NCI-H774 (cell line): ENCODE measurements around the gene ARHGAP26.
"Not testable (repeated sequence)": the region's sequence is repeated elsewhere in the genome, so short reads cannot be mapped to it uniquely, and the experiment has no call there.

ENCODE experiments used
- DNase-seq: peaks from one replicate; lab custom pipeline; 2025; lab: John Stamatoyannopoulos, UW

ARHGAP26 gene

DNA sequence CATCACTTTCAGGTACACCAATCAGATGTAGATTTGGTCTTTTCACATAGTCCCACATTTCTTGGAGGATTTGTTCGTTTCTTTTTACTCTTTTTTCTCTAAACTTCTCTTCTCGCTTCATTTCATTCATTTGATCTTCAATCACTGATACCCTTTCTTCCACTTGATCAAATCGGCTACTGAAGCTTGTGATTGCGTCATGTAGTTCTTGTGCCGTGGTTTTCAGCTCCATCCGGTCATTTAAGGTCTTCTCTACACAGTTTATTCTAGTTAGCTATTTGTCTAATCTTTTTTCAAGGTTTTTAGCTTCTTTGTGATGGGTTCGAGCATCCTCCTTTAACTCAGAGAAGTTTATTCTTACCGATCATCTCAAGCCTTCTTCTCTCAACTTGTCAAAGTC, 219.9 kb downstream of the ARHGAP26 start:
- DNase-seq, result not testable (repeated sequence)

GRCh38 chr5:142994218-142994617, 224.0 kb downstream of the ARHGAP26 start:
- DNase-seq, result no peak

DNA sequence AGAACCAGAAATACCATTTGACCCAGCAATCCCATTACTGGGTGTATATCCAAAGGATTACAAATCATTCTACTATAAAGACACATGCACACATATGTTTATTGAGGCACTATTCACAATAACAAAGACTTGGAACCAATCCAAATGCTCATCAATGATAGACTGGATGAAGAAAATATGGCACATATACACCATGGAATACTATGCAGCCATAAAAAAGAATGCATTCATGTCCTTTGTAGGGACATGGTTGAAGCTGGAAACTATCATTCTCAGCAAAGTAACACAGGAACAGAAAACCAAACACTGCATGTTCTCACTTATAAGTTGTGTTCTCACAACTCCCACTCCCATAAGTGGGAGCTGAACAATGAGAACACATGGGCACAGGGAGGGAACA, 225.4 kb downstream of the ARHGAP26 start:
- not testable (repeated sequence) for DNase-seq

DNA sequence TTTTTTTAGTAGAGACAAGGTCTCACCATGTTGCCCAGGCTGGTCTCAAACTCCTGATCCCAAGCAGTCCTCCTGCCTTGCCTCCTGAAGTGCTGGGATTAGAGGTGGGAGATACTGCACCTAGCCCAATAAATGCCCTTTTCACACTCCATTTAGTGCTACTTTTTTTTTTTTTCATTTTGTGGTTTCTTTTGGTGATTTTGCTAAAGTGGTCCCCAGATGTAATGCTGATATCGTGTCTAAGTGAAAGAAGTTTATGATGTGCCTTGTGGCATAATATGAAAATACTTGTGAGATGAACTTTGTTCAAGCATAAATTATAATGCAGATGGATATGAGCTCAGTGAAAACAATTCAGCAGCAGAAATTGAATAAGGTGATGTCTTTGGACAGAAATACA, 227.4 kb downstream of the ARHGAP26 start:
- no peak for DNase-seq

DNA sequence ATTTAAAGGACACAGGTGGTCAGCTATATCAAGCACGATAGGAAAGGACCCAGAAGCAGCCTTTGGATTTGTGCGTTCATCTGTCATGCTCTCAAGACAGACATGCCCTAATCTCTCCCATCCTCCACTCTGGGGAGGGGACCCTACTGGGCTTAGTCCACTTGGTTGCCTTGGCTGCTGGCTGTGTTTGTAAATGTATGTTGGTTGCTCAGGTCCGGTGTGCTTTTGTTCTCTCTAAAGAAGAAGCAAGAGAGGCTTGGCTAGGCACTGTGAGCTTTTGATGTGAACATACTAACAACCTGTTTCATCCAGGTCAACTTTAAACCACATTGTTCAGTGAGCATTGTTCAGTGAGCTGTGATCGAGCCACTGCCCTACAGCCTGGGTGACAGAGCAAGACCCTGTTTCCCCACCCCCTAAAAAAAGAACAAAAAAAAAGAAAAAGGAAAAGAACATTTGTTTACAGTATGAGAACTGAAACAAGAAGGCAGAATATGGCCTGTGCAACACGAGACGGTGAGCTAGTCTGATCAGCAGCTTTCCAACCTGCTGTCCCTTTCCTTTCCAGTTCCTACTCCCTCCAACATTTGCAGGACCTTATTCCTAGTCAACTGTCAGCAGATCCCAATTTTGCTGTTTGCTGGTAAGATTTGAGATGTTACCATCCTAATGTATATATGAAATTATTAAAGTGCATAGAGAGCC, 228.3 kb downstream of the ARHGAP26 start:
- no peak for DNase-seq

GRCh38 chr5:143000551-143000950, 230.4 kb downstream of the ARHGAP26 start:
- DNase-seq, result not testable (repeated sequence)

DNA sequence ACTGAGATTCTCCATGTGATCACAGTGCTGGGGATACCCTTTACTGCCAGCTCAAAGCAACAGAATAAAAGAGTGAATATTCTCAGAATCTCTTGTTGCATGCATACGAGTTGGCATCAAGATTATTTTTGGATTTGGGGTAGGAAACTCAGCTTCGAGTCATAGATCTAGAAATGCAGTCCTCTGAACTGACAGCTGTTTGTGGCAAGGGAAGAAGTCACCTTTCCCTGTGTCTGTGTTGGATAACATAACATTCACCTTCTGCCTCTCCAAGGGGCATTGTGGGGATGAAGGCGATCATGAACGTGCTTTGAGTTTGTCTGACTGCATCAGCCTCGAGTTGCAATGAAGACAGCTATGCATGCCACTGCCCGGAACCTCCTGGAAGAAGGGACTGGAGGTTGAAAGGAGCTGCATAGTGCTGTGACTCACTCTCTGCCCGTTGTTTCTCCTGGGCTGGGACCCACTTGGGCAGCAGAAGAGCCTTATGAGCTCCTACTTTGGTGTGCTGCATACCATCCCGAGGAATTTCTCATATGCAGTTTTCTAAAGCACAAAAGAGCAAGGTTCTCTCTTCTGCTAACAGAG, 231.7 kb downstream of the ARHGAP26 start:
- DNase-seq, result no peak

DNA sequence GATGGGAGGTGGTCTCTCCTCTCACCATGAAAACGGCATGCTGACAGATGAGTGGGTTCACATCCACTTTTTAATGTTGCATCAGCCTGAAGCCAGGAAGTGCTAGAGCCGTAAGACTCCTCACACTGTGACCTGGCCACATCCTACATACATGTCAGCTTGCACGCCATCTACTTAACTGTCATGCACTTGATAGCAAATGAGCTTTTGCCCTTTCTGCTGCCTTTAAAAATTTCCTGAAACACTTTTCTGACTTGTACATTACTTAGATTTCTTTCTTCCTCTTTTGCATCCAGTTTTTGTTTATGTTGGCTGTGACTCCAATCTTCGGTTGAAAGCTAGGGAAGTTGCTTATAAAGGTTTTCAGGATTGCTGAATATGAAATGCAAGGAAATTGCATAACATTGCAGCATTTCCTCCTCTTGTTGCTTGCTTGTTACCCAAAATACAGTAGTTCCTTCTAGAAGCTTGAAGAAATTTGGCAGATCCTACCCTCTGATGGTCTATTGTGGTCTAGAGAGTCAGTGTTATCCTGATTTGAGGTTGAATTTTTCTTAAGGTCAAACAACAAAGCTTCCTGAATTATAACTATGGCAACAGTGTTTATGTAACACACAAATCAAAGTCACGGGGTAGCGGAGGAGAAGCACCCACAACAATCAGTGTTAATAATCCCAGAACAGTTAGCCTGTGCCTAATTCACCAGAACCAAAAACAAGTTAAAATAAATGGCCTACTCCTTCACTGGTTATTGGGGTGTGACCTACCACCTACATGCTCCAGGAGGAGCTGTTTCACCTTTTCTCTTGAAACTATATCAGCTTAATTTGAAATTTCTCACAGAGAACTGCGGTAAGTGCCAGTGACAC, 232.5 kb downstream of the ARHGAP26 start:
- DNase-seq, result no peak

DNA sequence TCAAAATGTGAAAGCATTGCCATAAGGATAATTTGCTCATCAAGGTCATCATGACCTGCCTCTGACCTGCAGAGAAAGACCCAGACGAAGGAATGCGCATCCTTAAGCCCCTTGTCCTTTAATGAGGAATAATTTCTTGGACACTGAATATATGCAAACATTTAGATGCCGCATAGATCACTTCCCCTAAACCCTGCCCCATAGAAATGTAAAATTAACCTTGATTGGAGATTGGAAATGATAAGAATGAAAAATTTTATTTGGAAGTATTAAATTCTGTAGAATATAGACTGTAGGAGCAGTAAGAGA, 233.1 kb downstream of the ARHGAP26 start:
- DNase-seq, result no peak

DNA sequence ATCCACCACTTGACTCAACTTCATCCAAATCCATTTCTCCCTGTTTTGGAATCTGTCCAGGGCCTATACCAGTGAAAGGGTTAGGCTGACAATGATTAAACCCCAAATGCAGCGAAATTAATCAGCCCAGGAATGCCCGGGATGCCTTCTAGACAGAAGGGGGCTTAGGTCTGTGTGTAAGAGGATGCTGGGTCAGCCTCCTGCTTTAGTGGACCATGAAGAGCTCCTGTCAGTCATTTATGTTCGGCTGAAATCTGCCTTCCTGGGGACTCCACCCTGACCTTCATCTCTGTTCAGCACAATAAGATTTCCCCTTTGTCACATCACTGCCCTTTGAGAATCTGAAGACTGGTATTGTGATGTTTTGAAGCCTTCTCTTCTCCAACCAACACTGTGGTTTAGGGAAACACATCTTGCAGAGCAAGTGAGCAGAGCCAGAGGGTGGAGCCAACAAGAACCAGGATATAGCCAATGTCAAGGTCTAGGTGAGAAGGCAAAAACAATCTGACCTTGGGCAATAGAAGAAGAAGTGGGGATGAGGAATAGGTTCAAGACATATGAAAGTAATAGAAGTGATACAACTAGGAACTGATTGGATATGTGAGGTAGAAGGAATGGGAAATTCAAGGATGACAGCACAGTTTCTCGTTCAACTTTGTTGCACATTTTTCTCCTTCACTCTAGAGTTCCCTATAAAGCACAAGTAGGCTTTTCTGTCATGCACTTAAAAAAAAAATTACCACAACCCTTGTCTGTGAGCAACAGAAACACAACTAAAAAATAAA, 234.4 kb downstream of the ARHGAP26 start:
- DNase-seq, result no peak

- DNase-seq, result no peak
Measured at GRCh38 chr5:143006501-143006900, 236.3 kb downstream of the ARHGAP26 start.

DNA sequence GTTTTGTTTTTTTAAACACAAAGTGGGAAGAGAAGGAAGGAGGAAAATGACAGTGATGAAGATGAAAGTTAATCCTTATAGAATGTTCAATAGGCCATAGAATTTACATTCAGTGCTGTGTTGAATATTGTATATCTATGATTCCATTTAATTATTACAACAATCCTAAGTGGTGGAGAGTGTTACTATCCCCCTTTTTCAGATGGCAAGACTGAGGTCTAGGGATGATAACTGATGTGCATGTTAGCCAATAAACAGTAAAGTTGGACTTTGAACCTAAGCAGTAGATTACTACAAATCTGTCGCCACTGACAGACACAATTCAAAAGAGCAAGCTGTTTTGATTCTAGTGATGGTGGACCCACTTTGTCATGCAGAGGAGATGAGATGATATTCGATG, 237.9 kb downstream of the ARHGAP26 start:
- DNase-seq, result no peak

- no peak for DNase-seq
Measured at GRCh38 chr5:143008809-143009521, 238.8 kb downstream of the ARHGAP26 start.

DNA sequence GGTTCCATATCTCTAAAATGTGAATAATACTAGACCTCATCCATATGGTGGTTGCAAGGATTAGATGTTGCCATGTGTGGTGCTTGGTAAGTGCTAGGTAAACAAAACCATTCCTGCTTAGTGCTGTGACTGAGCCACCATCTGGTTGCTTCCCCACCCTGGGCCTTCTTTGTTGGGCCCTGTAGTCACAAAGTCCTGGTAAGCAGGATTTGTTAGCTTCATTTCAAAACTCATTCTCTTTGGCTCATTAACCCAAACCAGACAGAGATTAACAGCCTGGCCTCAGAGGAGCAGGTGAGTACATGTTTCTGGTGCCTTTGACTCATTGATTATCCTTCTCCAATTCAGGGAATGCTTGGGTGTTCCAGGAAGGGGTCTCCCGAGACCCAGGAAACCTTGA, 240.2 kb downstream of the ARHGAP26 start:
- no peak for DNase-seq

DNA sequence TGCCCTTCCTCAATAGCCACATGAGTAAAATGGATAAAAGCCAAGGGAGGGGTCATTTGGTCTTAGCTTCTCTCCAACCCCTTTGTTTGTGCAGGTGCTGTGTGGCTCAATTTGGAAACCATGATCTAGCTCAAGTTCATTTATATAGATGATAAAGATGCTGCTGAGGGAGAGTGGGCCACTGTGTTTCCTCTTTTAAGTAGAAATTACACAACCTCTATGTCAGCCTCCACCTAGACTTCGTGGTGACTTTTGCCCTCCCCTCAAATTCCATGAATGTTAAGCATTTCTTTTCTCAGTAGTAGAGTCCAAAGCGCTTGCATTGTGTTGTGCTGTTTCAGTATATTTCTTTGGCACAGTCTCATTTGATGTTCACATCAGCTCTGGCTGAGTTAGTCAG, 241.4 kb downstream of the ARHGAP26 start:
- no peak for DNase-seq

- no peak for DNase-seq
Measured at GRCh38 chr5:143013176-143013891, 243.2 kb downstream of the ARHGAP26 start.

DNA sequence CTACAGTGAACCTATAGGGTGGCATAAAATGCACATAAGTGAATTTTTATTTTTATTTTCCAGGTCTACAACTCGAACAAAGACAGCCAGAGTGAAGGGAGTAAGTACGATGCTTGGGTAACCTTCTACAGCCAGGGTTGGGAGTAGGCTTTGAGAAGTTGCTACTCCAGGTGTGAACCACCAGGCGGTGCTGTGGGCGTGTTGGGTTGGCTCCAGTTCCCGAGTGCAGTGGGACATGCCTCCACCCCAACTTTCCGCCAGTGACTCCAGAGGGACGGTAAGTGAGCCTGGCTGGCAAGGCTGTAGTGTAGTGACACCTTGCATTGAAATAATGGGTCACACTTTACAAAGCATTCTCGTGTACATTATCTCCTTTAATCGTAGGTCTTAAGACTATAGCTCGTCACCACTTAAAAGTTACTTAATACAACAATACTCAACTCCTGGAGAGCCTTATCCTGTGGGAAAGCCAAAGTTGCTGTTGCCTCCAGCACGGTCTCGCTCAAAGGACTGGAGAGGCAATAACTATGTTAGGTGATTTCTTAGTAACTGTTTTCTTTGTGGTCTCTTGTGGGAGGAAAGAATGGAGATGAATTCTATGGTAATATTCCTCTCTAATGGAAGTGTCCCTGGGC, 244.0 kb downstream of the ARHGAP26 start:
- no peak for DNase-seq

- peak; percentile 11 for DNase-seq
Measured at GRCh38 chr5:143016777-143017516, 246.8 kb downstream of the ARHGAP26 start.

GRCh38 chr5:143017541-143017940, 247.4 kb downstream of the ARHGAP26 start:
- DNase-seq, result no peak

DNA sequence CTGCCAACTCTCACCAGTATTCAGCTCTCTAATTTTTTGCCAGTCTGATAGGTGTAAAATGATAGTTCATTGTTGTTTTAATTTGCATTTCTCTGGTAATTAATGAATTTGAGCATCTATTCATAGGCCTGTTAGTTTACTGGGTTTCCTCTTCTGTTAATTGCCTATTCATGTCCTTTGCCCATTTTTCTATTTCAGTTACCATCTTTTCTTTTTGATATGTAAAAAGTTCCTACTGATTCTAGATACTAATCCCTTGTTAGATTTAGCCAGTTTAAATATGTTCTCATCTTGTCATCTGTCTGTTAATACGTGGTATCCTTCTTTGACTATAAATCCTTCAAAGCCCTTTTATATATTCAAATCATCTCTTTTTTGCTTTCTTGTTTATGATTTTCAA, 247.8 kb downstream of the ARHGAP26 start:
- no peak for DNase-seq
